HepG2 (cell line): Measurements from ENCODE around the gene ZC3H18. TPM values are rescaled to one million over a fixed set of nuclear protein-coding genes. Genes with fewer than 3 reads are reported as not detected.

Experiments
- CEBPB ChIP-seq: IDR thresholded peaks from 2 replicates; pipeline ENCODE4 v1.6.1; 2011; ENCODE audit warnings: low read depth, low read length, improper control_type of control experiment, borderline replicate concordance
- CTCF ChIP-seq: sonication (generic); formaldehyde crosslinking; IDR thresholded peaks from 2 replicates; pipeline ENCODE4 v1.5.0; 2020; ENCODE audit warnings: mild to moderate bottlenecking, missing genetic modification reagents, moderate library complexity
- DNMT1 ChIP-seq: sonication (generic); formaldehyde crosslinking; IDR thresholded peaks from 2 replicates; pipeline ENCODE4 v1.5.1; 2020; ENCODE audit warnings: mild to moderate bottlenecking, missing genetic modification reagents
- E2F2 ChIP-seq: sonication (generic); formaldehyde crosslinking; IDR thresholded peaks from 2 replicates; pipeline ENCODE4 v1.4.0; 2020; ENCODE audit warnings: missing genetic modification reagents, borderline replicate concordance
- JUN ChIP-seq: sonication (generic); formaldehyde crosslinking; IDR thresholded peaks from 2 replicates; pipeline ENCODE4 v1.4.0; 2020; ENCODE audit warnings: mild to moderate bottlenecking, missing genetic modification reagents
- JUNB ChIP-seq: sonication (generic); formaldehyde crosslinking; IDR thresholded peaks from 2 replicates; pipeline ENCODE4 v1.8.0; 2022; ENCODE audit warnings: missing genetic modification reagents, mild to moderate bottlenecking, borderline replicate concordance
- KAT7 ChIP-seq: IDR thresholded peaks from 2 replicates; pipeline ENCODE4 v1.6.1; 2018; ENCODE audit warnings: borderline replicate concordance, missing compliant biosample characterization
- SNRNP70 ChIP-seq: fragments of 200-400 bp; formaldehyde crosslinking; IDR thresholded peaks from 2 replicates; pipeline ENCODE4 v1.6.1; 2017; ENCODE audit warnings: mild to moderate bottlenecking, low read depth, low read length, moderate library complexity
- SP140L ChIP-seq: sonication (generic); formaldehyde crosslinking; IDR thresholded peaks from 2 replicates; pipeline ENCODE4 v1.4.0; 2020; ENCODE audit warnings: missing genetic modification reagents, borderline replicate concordance
- THRA ChIP-seq: sonication (generic); formaldehyde crosslinking; IDR thresholded peaks from 2 replicates; pipeline ENCODE4 v1.4.0; 2020; ENCODE audit warnings: missing genetic modification reagents, borderline replicate concordance
- ZFP1 ChIP-seq: IDR thresholded peaks from 2 replicates; pipeline ENCODE4 v1.6.1; 2016
- ZFY ChIP-seq: sonication (generic); formaldehyde crosslinking; IDR thresholded peaks from 2 replicates; pipeline ENCODE4 v1.4.0; 2020; ENCODE audit warnings: missing genetic modification reagents
- ZNF138 ChIP-seq: sonication (generic); formaldehyde crosslinking; IDR thresholded peaks from 2 replicates; pipeline ENCODE4 v1.5.0; 2020; ENCODE audit warnings: mild to moderate bottlenecking, low read depth, missing genetic modification reagents
- ZNF160 ChIP-seq: sonication (generic); formaldehyde crosslinking; IDR thresholded peaks from 2 replicates; pipeline ENCODE4 v1.8.0; 2022; ENCODE audit warnings: mild to moderate bottlenecking, inconsistent platforms, missing genetic modification reagents
- ZNF276 ChIP-seq: sonication (generic); formaldehyde crosslinking; IDR thresholded peaks from 2 replicates; pipeline ENCODE4 v1.4.0; 2020; ENCODE audit warnings: mild to moderate bottlenecking, low read depth, missing genetic modification reagents
- ZNF33B ChIP-seq: sonication (generic); formaldehyde crosslinking; IDR thresholded peaks from 2 replicates; pipeline ENCODE4 v1.5.1; 2020; ENCODE audit warnings: mild to moderate bottlenecking, missing genetic modification reagents
- ZNF609 ChIP-seq: sonication (generic); formaldehyde crosslinking; IDR thresholded peaks from 2 replicates; pipeline ENCODE4 v1.4.0; 2020; ENCODE audit warnings: mild to moderate bottlenecking, missing genetic modification reagents, borderline replicate concordance
- ZNF777 ChIP-seq: sonication (generic); formaldehyde crosslinking; IDR thresholded peaks from 2 replicates; pipeline ENCODE4 v1.4.0; 2020; ENCODE audit warnings: missing genetic modification reagents
- polyA plus RNA-seq, 8 experiments: library from polyadenylated mRNA; depleted of rRNA in 3 of 8; stranded (reverse) in 7 of 8; unstranded in 1 of 8; fragments of >200 nt; fragmentation: Illumina TruSeq in 4 of 8; extraction: Trizol in 4 of 8; gene quantifications; 2 replicates each; pipeline versions ENCODE4 v1.2.1 to v1.2.3, GENCODE V29; 2011 to 2016; ENCODE audit warnings: low read depth in 4 of 8, missing spikeins in 1 of 8, mixed read lengths in 1 of 8; ENCODE audit not compliant: insufficient read depth in 1 of 8
- total RNA-seq, 5 experiments: library from RNA; depleted of rRNA; stranded (reverse); fragments of >200 nt; fragmentation: Illumina TruSeq; extraction: Trizol; gene quantifications; 2 replicates each; pipeline ENCODE4 v1.2.3, GENCODE V29; 2016; ENCODE audit warnings: low read depth in 1 of 5

ZC3H18 gene
- total and polyA plus RNA-seq, 2 of the 13 experiments (the other 11 are each of a cell fraction or from before 2014, with no cell fraction given): 11.2 to 27.4 TPM

- TF ChIP-seq ZNF609 (no peak; the same call in 1 of the 2 replicates), ZNF138 (peak; percentile 81; the same call in 1 of the 2 replicates), ZNF777 (CRISPR knock-in tag) (no peak), ZFY (peak; percentile 62), CTCF (CRISPR knock-in tag) (peak; percentile 97), DNMT1 (CRISPR knock-in tag) (peak; percentile 71; the same call in 1 of the 2 replicates), SP140L (no peak), KAT7 (CRISPR knock-in tag) (peak; percentile 43; the same call in 1 of the 2 replicates), ZNF276 (no peak), ZNF33B (CRISPR knock-in tag) (no peak), THRA (peak; percentile 70; the same call in 1 of the 2 replicates), ZFP1 (CRISPR knock-in tag) (no peak), JUN (CRISPR knock-in tag) (no peak), CEBPB (no peak), SNRNP70 (no peak), E2F2 (CRISPR knock-in tag) (no peak), ZNF160 (CRISPR knock-in tag) (no peak), JUNB (CRISPR knock-in tag) (no peak)
These were observed 42.8 kb upstream of the ZC3H18 start (continued) for GRCh38 chr16:88527186-88527936.
